Measurements from ENCODE around the gene CMTM4. TPM values are rescaled to one million over a fixed set of nuclear protein-coding genes. Genes with fewer than 3 reads are reported as not detected.

Gene CMTM4
- total RNA-seq, 1 donor from 2014 or later = 11.3 TPM

- no peak for TF ChIP-seq CTCF (IDR thresholded peaks at IDR 0.05; ENCODE audit: borderline replicate concordance)
- no peaks in the 10 kb centered on the region for H3K9me3 ChIP-seq (replicated peaks)
- no peaks in the 10 kb centered on the region for H3K36me3 ChIP-seq
- intact Hi-C loops (cut with micrococcal nuclease) = no loop called here
- DNase-seq = no peak
- H3K27ac ChIP-seq (replicated peaks) = no peak overlapping the region
- H3K4me3 ChIP-seq = no peak overlapping the region
- no peaks in the 10 kb centered on the region for H3K27me3 ChIP-seq (ENCODE audit: low read depth)
- peaks cover 8% of the 10 kb centered on the region for H3K4me1 ChIP-seq
Measured at GRCh38 chr16:66682271-66682670, 14.3 kb downstream of the CMTM4 start.

GRCh38 chr16:66681676-66682075 lies 14.9 kb downstream of the CMTM4 start:
- Histone ChIP-seq H3K4me3 (no peak overlapping the region), H3K27ac (replicated peaks) (no peak overlapping the region), H3K9me3 (replicated peaks) (no peaks in the 10 kb centered on the region), H3K27me3 (ENCODE audit: low read depth) (no peaks in the 10 kb centered on the region), H3K36me3 (no peaks in the 10 kb centered on the region), H3K4me1 (peaks cover 8% of the 10 kb centered on the region)
- no peak for DNase-seq
- intact Hi-C loops (cut with micrococcal nuclease) = no loop called here
- no peak for TF ChIP-seq CTCF (IDR thresholded peaks at IDR 0.05; ENCODE audit: borderline replicate concordance)

DNA sequence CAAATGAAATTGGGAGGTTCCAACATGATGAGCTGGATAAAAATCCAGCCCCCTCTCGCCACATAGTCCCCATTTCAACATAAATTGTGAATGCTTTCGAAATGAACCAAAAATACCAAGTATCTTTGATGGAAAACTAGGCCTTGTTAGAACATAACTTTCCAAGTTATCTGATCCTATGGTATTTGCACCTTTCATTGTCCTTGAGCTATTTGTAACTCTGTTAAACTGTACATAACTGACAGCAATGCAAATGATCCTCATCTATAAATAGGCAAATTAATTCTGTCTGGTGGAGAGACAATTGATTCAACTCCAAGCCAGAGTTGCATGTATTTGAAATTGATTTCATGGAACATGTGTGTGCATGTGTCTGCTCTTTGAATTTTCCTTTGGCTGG lies 18.2 kb downstream of the CMTM4 start:
- DNase-seq = no peak
- H3K27ac ChIP-seq (replicated peaks) = no peak overlapping the region
- no peaks in the 10 kb centered on the region for H3K36me3 ChIP-seq
- intact Hi-C loops (cut with micrococcal nuclease) = no loop called here
- H3K4me3 ChIP-seq = no peak overlapping the region
- H3K4me1 ChIP-seq = peaks cover 8% of the 10 kb centered on the region
- no peaks in the 10 kb centered on the region for H3K27me3 ChIP-seq (ENCODE audit: low read depth)
- no peak for TF ChIP-seq CTCF (IDR thresholded peaks at IDR 0.05; ENCODE audit: borderline replicate concordance)
- no peaks in the 10 kb centered on the region for H3K9me3 ChIP-seq (replicated peaks)

DNA sequence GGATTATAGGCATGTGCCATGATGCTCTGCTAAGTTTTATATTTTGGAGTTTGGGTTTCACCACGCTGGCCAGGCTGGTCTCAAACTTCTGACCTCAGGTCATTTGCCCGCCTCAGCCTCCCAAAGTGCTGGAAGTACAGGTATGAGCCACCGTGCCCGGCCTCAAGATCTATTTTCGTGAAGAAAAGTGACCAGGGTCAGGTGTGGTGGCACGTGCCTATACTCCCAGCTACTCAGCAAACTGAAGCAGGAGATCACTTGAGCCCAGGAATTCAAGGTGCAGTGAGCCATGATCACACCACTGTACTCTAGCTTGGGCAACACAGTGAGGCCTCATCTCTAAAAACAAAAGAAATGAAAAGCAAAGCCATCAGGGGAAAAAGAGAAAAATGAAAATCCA lies 18.7 kb downstream of the CMTM4 start:
- Histone ChIP-seq H3K4me1 (peaks cover 8% of the 10 kb centered on the region), H3K9me3 (replicated peaks) (no peaks in the 10 kb centered on the region), H3K4me3 (no peak overlapping the region), H3K27me3 (ENCODE audit: low read depth) (no peaks in the 10 kb centered on the region), H3K27ac (replicated peaks) (no peak overlapping the region), H3K36me3 (no peaks in the 10 kb centered on the region)
- intact Hi-C loops (cut with micrococcal nuclease) = no loop called here
- DNase-seq = no peak
- TF ChIP-seq CTCF (IDR thresholded peaks at IDR 0.05; ENCODE audit: borderline replicate concordance) = no peak

DNA sequence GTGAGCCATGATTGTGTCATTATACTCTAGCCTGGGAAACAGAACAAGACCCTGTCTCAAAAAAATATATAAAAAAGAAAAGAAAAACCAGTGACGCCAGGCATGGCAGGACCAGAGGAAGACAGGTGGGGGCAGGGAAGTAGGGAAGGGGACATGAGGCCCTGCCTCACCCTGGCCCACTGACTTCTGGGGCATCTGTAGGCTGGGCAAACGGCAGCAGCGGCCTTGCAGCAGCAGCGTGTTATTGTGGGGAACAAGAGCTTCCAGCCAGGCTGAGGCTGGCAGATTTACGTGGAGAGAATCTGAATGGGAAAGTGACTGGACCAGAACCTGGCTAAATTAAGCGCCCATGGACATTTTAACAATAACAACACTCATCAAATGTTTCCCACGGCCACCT lies 19.4 kb downstream of the CMTM4 start:
- peaks cover 8% of the 10 kb centered on the region for H3K4me1 ChIP-seq
- H3K27me3 ChIP-seq (ENCODE audit: low read depth) = no peaks in the 10 kb centered on the region
- DNase-seq = no peak
- intact Hi-C loops (cut with micrococcal nuclease) = no loop called here
- no peak for TF ChIP-seq CTCF (IDR thresholded peaks at IDR 0.05; ENCODE audit: borderline replicate concordance)
- no peaks in the 10 kb centered on the region for H3K36me3 ChIP-seq
- H3K27ac ChIP-seq (replicated peaks) = no peak overlapping the region
- H3K9me3 ChIP-seq (replicated peaks) = no peaks in the 10 kb centered on the region
- no peak overlapping the region for H3K4me3 ChIP-seq

DNA sequence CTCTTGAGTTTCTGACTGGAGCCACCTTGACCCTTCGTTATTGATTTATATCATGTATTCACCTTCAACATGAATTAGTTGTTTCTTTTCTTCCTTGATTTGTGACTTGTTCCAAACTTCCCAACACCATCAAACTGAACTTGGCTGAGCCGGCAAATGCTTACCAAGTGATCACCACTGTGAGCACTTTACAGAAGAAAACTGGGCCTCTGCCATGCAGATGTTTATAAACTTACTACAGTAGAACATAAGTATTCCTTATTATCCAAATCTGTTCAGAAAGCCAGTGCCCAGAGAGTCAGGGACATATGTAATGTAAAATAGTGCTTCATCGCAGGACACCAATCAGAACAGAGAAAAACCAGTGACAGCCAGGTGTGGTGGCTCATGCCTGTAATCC lies 19.9 kb downstream of the CMTM4 start:
- Histone ChIP-seq H3K27me3 (ENCODE audit: low read depth) (no peaks in the 10 kb centered on the region), H3K4me1 (peaks cover 8% of the 10 kb centered on the region), H3K9me3 (replicated peaks) (no peaks in the 10 kb centered on the region), H3K27ac (replicated peaks) (no peak overlapping the region), H3K4me3 (no peak overlapping the region), H3K36me3 (no peaks in the 10 kb centered on the region)
- intact Hi-C loops (cut with micrococcal nuclease) = no loop called here
- TF ChIP-seq CTCF (IDR thresholded peaks at IDR 0.05; ENCODE audit: borderline replicate concordance) = no peak
- no peak for DNase-seq

All from left ventricle myocardium inferior (tissue), 1 donor.